ENCODE results near the gene ATP6V1C2. TPM values are rescaled to one million over a fixed set of nuclear protein-coding genes. Genes with fewer than 3 reads are reported as not detected.

ATP6V1C2 gene
- total and polyA plus RNA-seq, 2 of the 4 experiments (the other 2 are of a cell fraction) = not detected

- dilution Hi-C loops (cut with HindIII; ENCODE audit: low sequenced_read_pairs, unreplicated experiment) = no loop called here
- CTCF ChIA-PET = no interaction called here
Measured at GRCh38 chr2:10740226-10740625, 18.8 kb downstream of the ATP6V1C2 start.

More at GRCh38 chr2:10740226-10740625, 18.8 kb downstream of the ATP6V1C2 start:
- Histone ChIP-seq H3K27ac (ENCODE audit: insufficient read depth, low read length) (no peak overlapping the region), H4K8ac (ENCODE audit: low read depth in 2 of 2, low read length in 2 of 2) (no peak overlapping the region), H3K9ac (ENCODE audit: low read depth, low read length) (no peak overlapping the region), H3K36me3 (ENCODE audit: control insufficient read depth, insufficient read depth, low read length) (no peaks in the 10 kb centered on the region), H2BK20ac (ENCODE audit: low read depth, low read length) (no peak overlapping the region), H3K14ac (replicated peaks; ENCODE audit: low read depth, low read length) (no peak overlapping the region), H2BK5ac (ENCODE audit: low read depth, low read length, poor library complexity, severe bottlenecking) (no peak overlapping the region), H2AK9ac (replicated peaks; ENCODE audit: low read depth, low read length, poor library complexity) (no peak overlapping the region), H4K5ac (ENCODE audit: low read depth, low read length) (no peak overlapping the region), H3K4me3 (ENCODE audit: insufficient read depth, low read depth, low read length) (no peak overlapping the region), H2AFZ (replicated peaks; ENCODE audit: low read length, poor library complexity) (no peak overlapping the region), H2BK120ac (ENCODE audit: low read depth, low read length) (no peak overlapping the region), H3K27me3 (ENCODE audit: control insufficient read depth, insufficient read depth, low read length) (peaks cover 17% of the 10 kb centered on the region), H4K91ac (ENCODE audit: insufficient read depth, low read depth, low read length) (no peak overlapping the region), H3K56ac (ENCODE audit: extremely low read depth, insufficient read depth, low read length) (no peak overlapping the region), H4K20me1 (ENCODE audit: insufficient read depth, low read length) (no peaks in the 10 kb centered on the region), H3K4ac (ENCODE audit: low read depth, low read length) (no peak overlapping the region), H3K4me2 (ENCODE audit: low read depth, low read length) (no peak overlapping the region), H3K9me3 (ENCODE audit: control insufficient read depth, insufficient read depth, low read length) (no peaks in the 10 kb centered on the region), H3K9me1 (ENCODE audit: insufficient read depth, low read length) (no peaks in the 10 kb centered on the region), H3K4me1 (ENCODE audit: control insufficient read depth, insufficient read depth, low read length) (no peaks in the 10 kb centered on the region), H2BK15ac (ENCODE audit: low read depth, low read length) (no peak overlapping the region), H3K23ac (ENCODE audit: low read depth, low read length) (no peak overlapping the region), H3K79me1 (ENCODE audit: low read depth in 1 of 2, low read length in 2 of 2) (no peaks in the 10 kb centered on the region), H2AK5ac (ENCODE audit: low read depth, low read length) (no peak overlapping the region), H3K18ac (ENCODE audit: low read depth, low read length) (no peak overlapping the region)
- TF ChIP-seq NFE2L2 (IDR thresholded peaks at IDR 0.05; ENCODE audit: low read depth, low read length) (no peak), USF2 (IDR thresholded peaks at IDR 0.05; ENCODE audit: low read depth, low read length) (no peak), SMC3 (IDR thresholded peaks at IDR 0.05; ENCODE audit: low read depth, low read length) (no peak), RAD21 (IDR thresholded peaks at IDR 0.05; ENCODE audit: low read length) (no peak), CHD1 (IDR thresholded peaks at IDR 0.05; ENCODE audit: low read depth, low read length) (no peak), MAZ (IDR thresholded peaks at IDR 0.05; ENCODE audit: borderline replicate concordance, low read depth, low read length) (no peak), ELK1 (IDR thresholded peaks at IDR 0.05; ENCODE audit: borderline replicate concordance, low read depth, low read length) (no peak), MAFK (IDR thresholded peaks at IDR 0.05; ENCODE audit: low read depth, low read length) (no peak), CEBPB (IDR thresholded peaks at IDR 0.05; ENCODE audit: low read depth, low read length) (no peak), POLR2A (IDR thresholded peaks at IDR 0.05; ENCODE audit: low read depth, low read length) (no peak), MXI1 (IDR thresholded peaks at IDR 0.05; ENCODE audit: borderline replicate concordance, low read depth, low read length) (no peak), BHLHE40 (IDR thresholded peaks at IDR 0.05; ENCODE audit: low read depth, low read length) (no peak), FOS (IDR thresholded peaks at IDR 0.05; ENCODE audit: low read depth, low read length) (no peak), RCOR1 (IDR thresholded peaks at IDR 0.05; ENCODE audit: insufficient replicate concordance, low read length) (no peak)
- in situ Hi-C loops (cut with MboI; ENCODE audit: low sequenced_read_pairs) (no loop called here), intact Hi-C loops (cut with micrococcal nuclease) (no loop called here)
- 100% methylated on average over 1 of the region's 3 CpGs; no CpG with 5 or more reads in 1 of the 2 experiments for WGBS, 2 experiments (ENCODE audit: extremely low coverage in 2 of 2, insufficient read length in 1 of 2)
- no TSS peak for BruUV-seq (replicated peaks)
- ATAC-seq (ENCODE audit: low read depth) (no peak), DNase-seq (no peak)
- POLR2A ChIA-PET (ENCODE audit: unreplicated experiment) = no interaction called here
